Heart left ventricle (tissue), 16 donors: Measurements from ENCODE around the gene LCE7A. TPM values are rescaled to one million over a fixed set of nuclear protein-coding genes. Genes with fewer than 3 reads are reported as not detected.

Source experiments
- ATAC-seq, 4 donors: fragments of 200-7000 bp; cut with Tn5 transposase; one replicate each; pipeline ENCODE4 v1.9.1; 2020 to 2022; ENCODE audit warnings: moderate library complexity in 4 of 4, mild to moderate bottlenecking in 3 of 4, moderate number of reproducible peaks in 1 of 4
- DNase-seq, 5 donors: peaks; one replicate each; pipeline ENCODE4 v3.0.0-alpha.2; 2020
- H3K27ac ChIP-seq, 12 donors: fragments of 200-600 bp; sonication (generic) in 4 of 12; one replicate each; pipeline versions ENCODE4 v1.5.0 to v1.8.0; 2016 to 2022; ENCODE audit warnings: mild to moderate bottlenecking in 2 of 12
- H3K27me3 ChIP-seq, 9 donors: fragments of 200-600 bp; sonication (generic) in 2 of 9; one replicate each; pipeline versions ENCODE4 v1.5.1 to v1.8.0; 2016 to 2022; ENCODE audit warnings: mild to moderate bottlenecking in 3 of 9
- H3K36me3 ChIP-seq, 9 donors: fragments of 200-600 bp; sonication (generic) in 2 of 9; one replicate each; pipeline versions ENCODE4 v1.5.0 to v1.8.0; 2018 to 2022; ENCODE audit warnings: mild to moderate bottlenecking in 2 of 9
- H3K4me1 ChIP-seq, 12 donors: fragments of 200-600 bp; sonication (generic) in 4 of 12; one replicate each; pipeline versions ENCODE4 v1.5.0 to v1.8.0; 2016 to 2022; ENCODE audit warnings: mild to moderate bottlenecking in 3 of 12
- H3K4me3 ChIP-seq, 12 donors: fragments of 200-600 bp; sonication (generic) in 4 of 12; one replicate each; pipeline versions ENCODE4 v1.5.0 to v1.8.0; 2017 to 2022; ENCODE audit warnings: mild to moderate bottlenecking in 9 of 12, moderate library complexity in 4 of 12
- H3K9me3 ChIP-seq, 12 donors: fragments of 200-600 bp; sonication (generic) in 4 of 12; one replicate each; pipeline versions ENCODE4 v1.5.0 to v1.8.0; 2016 to 2022; ENCODE audit warnings: mild to moderate bottlenecking in 1 of 12
- POLR2A ChIP-seq, 2 donors: fragments of 450-650 bp; IDR thresholded peaks; one replicate each; pipeline ENCODE4 v1.6.1; 2017; ENCODE audit warnings: antibody characterized with exemption in 2 of 2, mild to moderate bottlenecking in 2 of 2, moderate library complexity in 2 of 2
- WGBS, 4 donors: extraction: QIAGEN DNeasy Blood & Tissue Kit in 2 of 4; methylation state at CpG; one replicate each; pipeline versions ENCODE4 v1.1.5 to v1.1.7; 2013 to 2018; 5-methylcytosine and 5-hydroxymethylcytosine counted together
- intact Hi-C, 10 donors: fragments of 100-400 bp; cut with DNase I; formaldehyde crosslinking; loops; one replicate each; pipeline versions ENCODE4 v1.11.1 to v1.14.2; 2022
- polyA plus RNA-seq, 2 donors: library from polyadenylated mRNA; stranded (reverse); fragments of 200-250 nt; gene quantifications; one replicate each; pipeline ENCODE4 v1.2.3, GENCODE V29; 2013
- total RNA-seq, 9 donors: library from RNA; depleted of rRNA in 2 of 9; stranded (reverse); fragments of >200 nt in 2 of 9; fragmentation: NEBNext Ultra II Directional in 3 of 9; extraction: Animal tissue kit (Norgen Biotek cat#: 25700) in 3 of 9; gene quantifications; one replicate each; pipeline versions ENCODE4 v1.1.0 to v1.2.4, GENCODE V29; 2016 to 2023
- TF ChIP-seq, protein P1 (sequence below), 12 donors: fragments of 200-600 bp; sonication (generic) in 4 of 12; IDR thresholded peaks; one replicate each; pipeline versions ENCODE4 v1.5.0 to v1.8.0; 2018 to 2022; ENCODE audit warnings: antibody characterized with exemption in 12 of 12, mild to moderate bottlenecking in 5 of 12
- donor health status: ischemic (EF 13 %, LVEDD 7.1; RV severe dilation, severe dysfunction).
- donor health status: healthy with polysubstance abuse.
- donor health status: DM: no; HTN: yes; CAD: no.
- donor health status: DM: no; HTN: no; CAD: no.
- donor health status: ischemic (EF 25% LVEDD 6.9; RV normal size, moderate dysfunction).
- donor health status: ischemic (EF 25% LVEDD 5.7; RV mildly dilated, moderate dysfunction).
- donor health status: healthy.
- donor health status: DM: yes; HTN: yes; CAD: no.
- donor health status: ischemic (EF 35%, LVEDD 5.7; RV mildly dilated, moderate dysfunction).
- donor health status: nonischemic (EF 11% LVEDD 7.7; RV severe dilation, severe dysfunction).
- donor health status: DM: yes; HTN: yes; CAD: no.
- donor health status: PGD.
- donor health status: ischemic (EF 29% LVEDD 5.4; RV normal size, mild dysfunction).
- donor health status: nonischemic (EF 23%, LVEDD 6.1; RV moderate dilation, normal function).

LCE7A gene
- total and polyA plus RNA-seq, 11 donors: not detected

DNA sequence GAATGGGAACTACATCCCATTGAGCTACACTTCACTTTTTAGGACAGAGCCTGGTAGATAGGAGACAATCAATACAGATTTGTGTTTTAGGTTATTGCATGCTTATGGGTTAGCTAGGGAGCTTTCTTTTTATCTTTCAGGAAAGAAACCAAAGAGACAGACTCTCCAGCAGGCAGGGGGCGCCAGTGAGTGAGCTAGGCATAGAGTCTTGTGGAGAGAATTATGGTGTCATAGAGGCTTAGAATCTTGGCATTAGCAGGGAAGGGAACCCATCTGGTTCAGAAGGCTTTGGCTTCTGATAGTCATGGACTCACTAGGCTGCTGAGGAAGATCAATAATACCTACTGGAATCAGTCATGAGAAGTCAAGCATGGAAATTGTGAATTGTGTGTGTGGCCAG is 18.2 kb downstream of the LCE7A start, which contains the start of gene SMCP:
SMCP (plus strand) TSS at position 281 of the 400 bp plus-strand sequence. CDS start 6,101 bp downstream, outside the sequence.
- Histone ChIP-seq H3K27me3 (no peaks in the 10 kb centered on the region), H3K36me3 (no peaks in the 10 kb centered on the region), H3K4me1 (no peaks in the 10 kb centered on the region), H3K9me3 (no peaks in the 10 kb centered on the region), H3K4me3 (no peak within 1 kb of the TSS), H3K27ac (no peak within 1 kb of the TSS)
- 0 to 5% (median 3%) methylated on average over 1 of the region's 1 CpG for WGBS, 4 donors
- no peak for DNase-seq
- intact Hi-C loops: loop anchor here in 2 of 10 donors (5.0 to 10.0 kb wide), 2 partner anchors 344 to 347 kb away; no protein-coding TSS in a partner anchor
- no peak for TF ChIP-seq POLR2A (IDR thresholded peaks at IDR 0.05)
- TF ChIP-seq, protein P1, sequence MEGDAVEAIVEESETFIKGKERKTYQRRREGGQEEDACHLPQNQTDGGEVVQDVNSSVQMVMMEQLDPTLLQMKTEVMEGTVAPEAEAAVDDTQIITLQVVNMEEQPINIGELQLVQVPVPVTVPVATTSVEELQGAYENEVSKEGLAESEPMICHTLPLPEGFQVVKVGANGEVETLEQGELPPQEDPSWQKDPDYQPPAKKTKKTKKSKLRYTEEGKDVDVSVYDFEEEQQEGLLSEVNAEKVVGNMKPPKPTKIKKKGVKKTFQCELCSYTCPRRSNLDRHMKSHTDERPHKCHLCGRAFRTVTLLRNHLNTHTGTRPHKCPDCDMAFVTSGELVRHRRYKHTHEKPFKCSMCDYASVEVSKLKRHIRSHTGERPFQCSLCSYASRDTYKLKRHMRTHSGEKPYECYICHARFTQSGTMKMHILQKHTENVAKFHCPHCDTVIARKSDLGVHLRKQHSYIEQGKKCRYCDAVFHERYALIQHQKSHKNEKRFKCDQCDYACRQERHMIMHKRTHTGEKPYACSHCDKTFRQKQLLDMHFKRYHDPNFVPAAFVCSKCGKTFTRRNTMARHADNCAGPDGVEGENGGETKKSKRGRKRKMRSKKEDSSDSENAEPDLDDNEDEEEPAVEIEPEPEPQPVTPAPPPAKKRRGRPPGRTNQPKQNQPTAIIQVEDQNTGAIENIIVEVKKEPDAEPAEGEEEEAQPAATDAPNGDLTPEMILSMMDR (IDR thresholded peaks at IDR 0.05): no peak
- ATAC-seq: no peak

- Histone ChIP-seq H3K27ac (no peak overlapping the region), H3K9me3 (no peaks in the 10 kb centered on the region), H3K36me3 (no peaks in the 10 kb centered on the region), H3K4me1 (no peaks in the 10 kb centered on the region), H3K27me3 (no peaks in the 10 kb centered on the region), H3K4me3 (no peak overlapping the region)
- ATAC-seq (no peak), DNase-seq (no peak)
- TF ChIP-seq, protein P1 (IDR thresholded peaks at IDR 0.05): no peak
- no peak for TF ChIP-seq POLR2A (IDR thresholded peaks at IDR 0.05)
- intact Hi-C loops: loop anchor here in 2 of 10 donors (5.0 to 10.0 kb wide), 2 partner anchors 343 to 345 kb away; no protein-coding TSS in a partner anchor
Measured at GRCh38 chr1:152879559-152880198, 19.9 kb downstream of the LCE7A start.

DNA sequence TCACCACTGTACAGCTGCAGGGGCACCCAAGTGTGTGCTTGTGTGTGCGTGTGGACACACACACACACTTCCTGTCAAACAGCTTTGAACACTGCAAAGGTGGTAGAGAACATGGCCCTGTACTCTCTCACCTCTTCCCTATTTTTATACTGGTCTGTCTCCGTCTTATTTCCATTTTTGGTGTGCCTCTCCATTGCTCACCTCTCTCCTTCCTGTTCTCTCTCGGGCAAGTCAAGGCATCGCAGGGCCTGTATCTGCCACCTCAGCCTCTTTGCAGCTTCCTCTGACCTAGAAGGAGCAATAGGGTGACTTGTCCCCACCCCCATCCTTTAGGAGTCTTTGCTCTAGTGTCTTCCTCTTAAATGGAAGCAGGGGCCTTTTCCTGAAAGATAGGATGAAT is 20.5 kb downstream of the LCE7A start:
- Histone ChIP-seq H3K4me1 (no peaks in the 10 kb centered on the region), H3K27me3 (no peaks in the 10 kb centered on the region), H3K9me3 (no peaks in the 10 kb centered on the region), H3K27ac (no peak overlapping the region), H3K36me3 (no peaks in the 10 kb centered on the region), H3K4me3 (no peak overlapping the region)
- TF ChIP-seq POLR2A (IDR thresholded peaks at IDR 0.05): no peak
- TF ChIP-seq, protein P1 (IDR thresholded peaks at IDR 0.05): no peak
- DNase-seq (no peak), ATAC-seq (no peak)
- WGBS, 4 donors: 64 to 78% (median 74%) methylated on average over 4 of the region's 4 CpGs
- intact Hi-C loops: no loop called here

DNA sequence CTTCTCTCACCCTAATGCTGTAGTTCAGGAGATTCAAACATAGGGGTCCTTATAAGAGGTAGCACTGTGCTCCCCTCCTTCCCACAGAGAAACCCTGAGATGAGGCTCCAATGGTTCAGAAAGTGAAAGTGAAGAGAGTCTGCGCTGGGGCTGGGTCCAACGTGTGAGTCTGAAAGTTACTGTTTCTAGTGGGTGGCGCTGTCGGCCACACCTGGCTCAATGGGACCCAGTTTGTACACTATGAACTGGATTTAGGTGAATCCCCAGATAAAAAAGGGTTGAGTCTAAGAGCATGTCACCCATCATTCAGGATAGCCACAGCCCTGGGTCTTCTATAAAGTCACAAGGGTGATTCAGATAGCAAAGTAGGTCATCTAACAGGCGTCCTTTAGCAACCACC is 21.1 kb downstream of the LCE7A start:
- no peak for ATAC-seq
- Histone ChIP-seq H3K4me1 (no peaks in the 10 kb centered on the region), H3K36me3 (no peaks in the 10 kb centered on the region), H3K27ac (no peak overlapping the region), H3K9me3 (no peaks in the 10 kb centered on the region), H3K4me3 (no peak overlapping the region), H3K27me3 (no peaks in the 10 kb centered on the region)
- DNase-seq: no peak
- 76 to 85% (median 79%) methylated on average over 4 to 5 of the region's 5 CpGs for WGBS, 4 donors
- intact Hi-C loops: no loop called here
- TF ChIP-seq POLR2A (IDR thresholded peaks at IDR 0.05): no peak
- TF ChIP-seq, protein P1 (IDR thresholded peaks at IDR 0.05): no peak
